ENCODE measurements around the gene CEP112. TPM values are rescaled to one million over a fixed set of nuclear protein-coding genes. Genes with fewer than 3 reads are reported as not detected.
"Not testable (repeated sequence)": the region's sequence is repeated elsewhere in the genome, so short reads cannot be mapped to it uniquely, and the experiment has no call there.

CEP112 gene
- total RNA-seq, 1 donor from 2014 or later = 9.5 TPM

- Mint-ChIP-seq H3K27ac (ENCODE audit: unreplicated experiment) (no peak overlapping the region), H3K9me3 (ENCODE audit: unreplicated experiment) (peaks cover 13% of the 10 kb centered on the region), H3K36me3 (ENCODE audit: unreplicated experiment) (peaks cover 10% of the 10 kb centered on the region), H3K4me1 (ENCODE audit: unreplicated experiment) (peaks cover 6% of the 10 kb centered on the region), H3K4me3 (ENCODE audit: unreplicated experiment) (no peak overlapping the region), H3K27me3 (ENCODE audit: unreplicated experiment) (no peaks in the 10 kb centered on the region)
- DNase-seq (ENCODE audit: extremely low spot score, unreplicated experiment) = no peak
- TF ChIP-seq, protein P1, sequence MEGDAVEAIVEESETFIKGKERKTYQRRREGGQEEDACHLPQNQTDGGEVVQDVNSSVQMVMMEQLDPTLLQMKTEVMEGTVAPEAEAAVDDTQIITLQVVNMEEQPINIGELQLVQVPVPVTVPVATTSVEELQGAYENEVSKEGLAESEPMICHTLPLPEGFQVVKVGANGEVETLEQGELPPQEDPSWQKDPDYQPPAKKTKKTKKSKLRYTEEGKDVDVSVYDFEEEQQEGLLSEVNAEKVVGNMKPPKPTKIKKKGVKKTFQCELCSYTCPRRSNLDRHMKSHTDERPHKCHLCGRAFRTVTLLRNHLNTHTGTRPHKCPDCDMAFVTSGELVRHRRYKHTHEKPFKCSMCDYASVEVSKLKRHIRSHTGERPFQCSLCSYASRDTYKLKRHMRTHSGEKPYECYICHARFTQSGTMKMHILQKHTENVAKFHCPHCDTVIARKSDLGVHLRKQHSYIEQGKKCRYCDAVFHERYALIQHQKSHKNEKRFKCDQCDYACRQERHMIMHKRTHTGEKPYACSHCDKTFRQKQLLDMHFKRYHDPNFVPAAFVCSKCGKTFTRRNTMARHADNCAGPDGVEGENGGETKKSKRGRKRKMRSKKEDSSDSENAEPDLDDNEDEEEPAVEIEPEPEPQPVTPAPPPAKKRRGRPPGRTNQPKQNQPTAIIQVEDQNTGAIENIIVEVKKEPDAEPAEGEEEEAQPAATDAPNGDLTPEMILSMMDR (IDR thresholded peaks at IDR 0.05) = no peak
Measured at GRCh38 chr17:65841089-65841488, 350.8 kb downstream of the CEP112 start.

DNA sequence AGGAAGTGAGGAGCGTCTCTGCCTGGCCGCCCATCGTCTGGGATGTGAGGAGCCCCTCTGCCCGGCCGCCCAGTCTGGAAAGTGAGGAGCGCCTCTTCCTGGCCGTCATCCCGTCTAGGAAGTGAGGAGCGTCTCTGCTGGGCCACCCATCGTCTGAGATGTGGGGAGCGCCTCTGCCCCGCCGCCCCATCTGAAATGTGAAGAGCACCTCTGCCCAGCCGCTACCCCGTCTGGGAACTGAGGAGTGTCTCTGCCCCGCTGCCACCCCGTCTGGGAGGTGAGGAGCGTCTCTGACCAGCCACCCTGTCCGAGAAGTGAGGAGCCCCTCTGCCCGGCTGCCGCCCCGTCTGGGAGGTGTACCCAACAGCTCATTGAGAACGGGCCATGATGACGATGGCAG lies 354.7 kb downstream of the CEP112 start:
- H3K27me3 Mint-ChIP-seq (ENCODE audit: unreplicated experiment); H3K4me3 Mint-ChIP-seq (ENCODE audit: unreplicated experiment); H3K4me1 Mint-ChIP-seq (ENCODE audit: unreplicated experiment); DNase-seq (ENCODE audit: extremely low spot score, unreplicated experiment); H3K27ac Mint-ChIP-seq (ENCODE audit: unreplicated experiment): not testable (repeated sequence)
- H3K36me3 Mint-ChIP-seq (ENCODE audit: unreplicated experiment) = peaks cover 22% of the 10 kb centered on the region
- peaks cover 48% of the 10 kb centered on the region for H3K9me3 Mint-ChIP-seq (ENCODE audit: unreplicated experiment)

DNA sequence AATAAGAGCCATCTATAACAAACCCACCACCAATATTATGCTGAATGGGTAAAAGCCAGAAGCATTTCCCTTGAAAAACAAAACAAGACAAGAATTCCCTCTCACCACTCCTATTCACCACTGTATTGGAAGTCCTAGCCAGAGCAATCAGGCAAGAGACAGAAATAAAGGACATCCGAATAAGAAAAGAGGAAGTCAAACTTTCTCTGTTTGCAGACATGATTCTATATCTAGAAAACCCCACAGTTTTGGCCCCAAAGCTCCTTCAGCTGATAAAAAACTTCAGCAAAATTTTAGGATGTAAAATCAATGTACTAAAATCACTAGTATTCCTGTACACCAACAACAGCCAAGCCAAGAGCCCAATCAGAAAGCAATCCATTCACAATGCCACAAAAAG lies 358.7 kb downstream of the CEP112 start:
- peaks cover 29% of the 10 kb centered on the region for H3K36me3 Mint-ChIP-seq (ENCODE audit: unreplicated experiment)
- no peak for DNase-seq (ENCODE audit: extremely low spot score, unreplicated experiment)
- no peaks in the 10 kb centered on the region for H3K27me3 Mint-ChIP-seq (ENCODE audit: unreplicated experiment)
- no peaks in the 10 kb centered on the region for H3K4me1 Mint-ChIP-seq (ENCODE audit: unreplicated experiment)
- no peak overlapping the region for H3K27ac Mint-ChIP-seq (ENCODE audit: unreplicated experiment)
- H3K9me3 Mint-ChIP-seq (ENCODE audit: unreplicated experiment) = peaks cover 57% of the 10 kb centered on the region
- TF ChIP-seq, protein P1 (IDR thresholded peaks at IDR 0.05) = no peak
- H3K4me3 Mint-ChIP-seq (ENCODE audit: unreplicated experiment) = no peak overlapping the region

- Mint-ChIP-seq H3K9me3 (ENCODE audit: unreplicated experiment) (peaks cover 53% of the 10 kb centered on the region), H3K36me3 (ENCODE audit: unreplicated experiment) (peaks cover 31% of the 10 kb centered on the region), H3K27me3 (ENCODE audit: unreplicated experiment) (no peaks in the 10 kb centered on the region), H3K4me3 (ENCODE audit: unreplicated experiment) (no peak overlapping the region), H3K27ac (ENCODE audit: unreplicated experiment) (no peak overlapping the region), H3K4me1 (ENCODE audit: unreplicated experiment) (no peaks in the 10 kb centered on the region)
- TF ChIP-seq, protein P1 (IDR thresholded peaks at IDR 0.05) = no peak
- no peak for DNase-seq (ENCODE audit: extremely low spot score, unreplicated experiment)
Measured at GRCh38 chr17:65830356-65830755, 361.6 kb downstream of the CEP112 start.

- H3K27me3 Mint-ChIP-seq (ENCODE audit: unreplicated experiment); H3K4me3 Mint-ChIP-seq (ENCODE audit: unreplicated experiment); H3K4me1 Mint-ChIP-seq (ENCODE audit: unreplicated experiment); H3K27ac Mint-ChIP-seq (ENCODE audit: unreplicated experiment); DNase-seq (ENCODE audit: extremely low spot score, unreplicated experiment): not testable (repeated sequence)
- peaks cover 25% of the 10 kb centered on the region for H3K9me3 Mint-ChIP-seq (ENCODE audit: unreplicated experiment)
- peaks cover 16% of the 10 kb centered on the region for H3K36me3 Mint-ChIP-seq (ENCODE audit: unreplicated experiment)
Measured at GRCh38 chr17:65826577-65826976, 365.4 kb downstream of the CEP112 start.

GRCh38 chr17:65824901-65825300 lies 367.0 kb downstream of the CEP112 start:
- Mint-ChIP-seq H3K4me1 (ENCODE audit: unreplicated experiment) (peaks cover 9% of the 10 kb centered on the region), H3K27me3 (ENCODE audit: unreplicated experiment) (no peaks in the 10 kb centered on the region), H3K27ac (ENCODE audit: unreplicated experiment) (no peak overlapping the region), H3K4me3 (ENCODE audit: unreplicated experiment) (no peak overlapping the region), H3K9me3 (ENCODE audit: unreplicated experiment) (peaks cover 21% of the 10 kb centered on the region), H3K36me3 (ENCODE audit: unreplicated experiment) (peaks cover 13% of the 10 kb centered on the region)
- TF ChIP-seq, protein P1 (IDR thresholded peaks at IDR 0.05) = no peak
- DNase-seq (ENCODE audit: extremely low spot score, unreplicated experiment) = no peak

Data from osteocyte (in vitro differentiated cells).